ENCODE data around the gene RUSC1. TPM values are rescaled to one million over a fixed set of nuclear protein-coding genes. Genes with fewer than 3 reads are reported as not detected.

RUSC1 gene, protein sequence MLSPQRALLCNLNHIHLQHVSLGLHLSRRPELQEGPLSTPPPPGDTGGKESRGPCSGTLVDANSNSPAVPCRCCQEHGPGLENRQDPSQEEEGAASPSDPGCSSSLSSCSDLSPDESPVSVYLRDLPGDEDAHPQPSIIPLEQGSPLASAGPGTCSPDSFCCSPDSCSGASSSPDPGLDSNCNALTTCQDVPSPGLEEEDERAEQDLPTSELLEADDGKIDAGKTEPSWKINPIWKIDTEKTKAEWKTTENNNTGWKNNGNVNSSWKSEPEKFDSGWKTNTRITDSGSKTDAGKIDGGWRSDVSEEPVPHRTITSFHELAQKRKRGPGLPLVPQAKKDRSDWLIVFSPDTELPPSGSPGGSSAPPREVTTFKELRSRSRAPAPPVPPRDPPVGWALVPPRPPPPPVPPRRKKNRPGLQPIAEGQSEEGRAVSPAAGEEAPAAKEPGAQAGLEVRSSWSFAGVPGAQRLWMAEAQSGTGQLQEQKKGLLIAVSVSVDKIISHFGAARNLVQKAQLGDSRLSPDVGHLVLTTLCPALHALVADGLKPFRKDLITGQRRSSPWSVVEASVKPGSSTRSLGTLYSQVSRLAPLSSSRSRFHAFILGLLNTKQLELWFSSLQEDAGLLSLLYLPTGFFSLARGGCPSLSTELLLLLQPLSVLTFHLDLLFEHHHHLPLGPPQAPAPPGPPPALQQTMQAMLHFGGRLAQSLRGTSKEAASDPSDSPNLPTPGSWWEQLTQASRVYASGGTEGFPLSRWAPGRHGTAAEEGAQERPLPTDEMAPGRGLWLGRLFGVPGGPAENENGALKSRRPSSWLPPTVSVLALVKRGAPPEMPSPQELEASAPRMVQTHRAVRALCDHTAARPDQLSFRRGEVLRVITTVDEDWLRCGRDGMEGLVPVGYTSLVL
- 10 to 100 TPM; 58.9 to 79.4 (median 60.6) TPM for total RNA-seq
- long read RNA-seq, donor 1, transcript RUSC1-202 (9 exons, 2,503 nt): minor isoform, 6 of 92 reads
- long read RNA-seq, donor 1, transcript RUSC1-203 (9 exons, 1,968 nt): minor isoform, 11 of 92 reads
- long read RNA-seq, donor 1, transcript RUSC1-214 (8 exons, 1,700 nt): major isoform, 17 of 92 reads
- long read RNA-seq, donor 1, transcript RUSC1-201 (8 exons, 2,163 nt): minor isoform, 6 of 92 reads
- long read RNA-seq, donor 1, partial matches to known transcripts: 25 of 92 reads
- long read RNA-seq, donor 1, other reads (novel, unspliced or antisense): 23 of 92 reads
- long read RNA-seq, donor 2, transcript RUSC1-203 (9 exons, 1,968 nt): major isoform, 10 of 48 reads
- long read RNA-seq, donor 2, transcript RUSC1-214 (8 exons, 1,700 nt): minor isoform, 6 of 48 reads
- long read RNA-seq, donor 2, transcript RUSC1-202 (9 exons, 2,503 nt): minor isoform, 6 of 48 reads
- long read RNA-seq, donor 2, transcript RUSC1-201 (8 exons, 2,163 nt): minor isoform, 5 of 48 reads
- long read RNA-seq, donor 2, partial matches to known transcripts: 5 of 48 reads
- long read RNA-seq, donor 2, other reads (novel, unspliced or antisense): 13 of 48 reads

DNA sequence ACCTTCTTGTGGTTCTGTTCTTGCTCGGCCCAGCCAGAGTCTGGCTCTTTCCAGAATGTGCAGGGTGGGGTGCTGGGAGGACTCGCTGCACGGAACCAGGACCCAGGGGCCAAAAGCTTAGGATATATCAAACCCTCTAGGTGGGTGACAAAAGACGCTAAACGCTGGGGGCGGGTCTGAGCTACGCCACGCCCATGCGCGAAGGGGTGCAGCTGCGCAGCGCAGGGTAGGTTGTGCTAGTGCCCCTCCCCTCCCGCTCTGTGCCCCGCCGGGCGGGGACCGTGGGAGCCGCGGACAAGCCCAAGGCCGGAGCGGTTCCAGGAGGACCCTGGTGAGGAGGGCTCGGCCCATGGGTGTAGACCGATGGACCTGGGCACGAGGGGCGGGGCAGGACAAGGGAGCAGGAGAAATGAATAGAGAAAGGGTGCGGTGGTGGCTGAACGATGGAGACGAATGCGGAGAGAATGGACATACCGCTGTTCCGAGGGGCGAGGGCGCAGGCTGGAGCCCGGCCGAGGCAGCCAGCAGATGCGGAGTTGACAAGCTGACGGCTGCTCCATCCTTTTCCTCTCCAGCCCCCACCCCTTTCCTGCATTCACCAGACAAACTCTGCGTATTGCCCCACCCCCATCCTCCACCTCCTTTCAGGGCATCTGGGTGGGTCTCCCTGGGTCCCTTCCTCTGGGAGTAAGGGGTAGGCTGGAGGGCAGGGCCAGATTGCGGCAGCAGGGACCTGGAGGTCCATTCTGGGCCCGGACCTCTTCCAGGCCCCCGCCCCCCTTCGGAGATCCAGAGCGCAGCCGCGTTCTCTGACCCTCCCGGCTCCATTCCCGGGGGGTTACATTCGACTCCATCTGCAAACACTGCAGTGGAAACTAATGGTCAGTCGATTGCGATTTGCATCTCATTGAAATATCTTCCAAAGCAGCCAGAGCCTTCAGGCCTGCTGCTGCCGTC lies at the start of gene RUSC1:
RUSC1 (plus strand) TSS at position 234 of the 957 bp plus-strand sequence. CDS start 880 bp downstream, outside the sequence.
- DNase-seq: peak; percentile 90 to 92 (median 90)
- intact Hi-C loops (cut with DNase I, micrococcal nuclease): loop anchor here (10.0 kb wide), 2 partner anchors 46 to 66 kb away; partner anchors contain the start of genes CLK2 (in 1 of the 2), ENTREP3 (in 1 of the 2) and HCN3 (in 1 of the 2)
- Histone ChIP-seq H3K9me3 (no peaks in the 10 kb centered on the region), H3K36me3 (ENCODE audit: low read depth) (no peaks in the 10 kb centered on the region), H3K4me3 (no peak within 1 kb of the TSS), H3K4me1 (ENCODE audit: low read depth) (peaks cover 41% of the 10 kb centered on the region)
- TF ChIP-seq, protein P1, sequence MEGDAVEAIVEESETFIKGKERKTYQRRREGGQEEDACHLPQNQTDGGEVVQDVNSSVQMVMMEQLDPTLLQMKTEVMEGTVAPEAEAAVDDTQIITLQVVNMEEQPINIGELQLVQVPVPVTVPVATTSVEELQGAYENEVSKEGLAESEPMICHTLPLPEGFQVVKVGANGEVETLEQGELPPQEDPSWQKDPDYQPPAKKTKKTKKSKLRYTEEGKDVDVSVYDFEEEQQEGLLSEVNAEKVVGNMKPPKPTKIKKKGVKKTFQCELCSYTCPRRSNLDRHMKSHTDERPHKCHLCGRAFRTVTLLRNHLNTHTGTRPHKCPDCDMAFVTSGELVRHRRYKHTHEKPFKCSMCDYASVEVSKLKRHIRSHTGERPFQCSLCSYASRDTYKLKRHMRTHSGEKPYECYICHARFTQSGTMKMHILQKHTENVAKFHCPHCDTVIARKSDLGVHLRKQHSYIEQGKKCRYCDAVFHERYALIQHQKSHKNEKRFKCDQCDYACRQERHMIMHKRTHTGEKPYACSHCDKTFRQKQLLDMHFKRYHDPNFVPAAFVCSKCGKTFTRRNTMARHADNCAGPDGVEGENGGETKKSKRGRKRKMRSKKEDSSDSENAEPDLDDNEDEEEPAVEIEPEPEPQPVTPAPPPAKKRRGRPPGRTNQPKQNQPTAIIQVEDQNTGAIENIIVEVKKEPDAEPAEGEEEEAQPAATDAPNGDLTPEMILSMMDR (IDR thresholded peaks at IDR 0.05): no peak
- peak; percentile 24 for ATAC-seq

DNA sequence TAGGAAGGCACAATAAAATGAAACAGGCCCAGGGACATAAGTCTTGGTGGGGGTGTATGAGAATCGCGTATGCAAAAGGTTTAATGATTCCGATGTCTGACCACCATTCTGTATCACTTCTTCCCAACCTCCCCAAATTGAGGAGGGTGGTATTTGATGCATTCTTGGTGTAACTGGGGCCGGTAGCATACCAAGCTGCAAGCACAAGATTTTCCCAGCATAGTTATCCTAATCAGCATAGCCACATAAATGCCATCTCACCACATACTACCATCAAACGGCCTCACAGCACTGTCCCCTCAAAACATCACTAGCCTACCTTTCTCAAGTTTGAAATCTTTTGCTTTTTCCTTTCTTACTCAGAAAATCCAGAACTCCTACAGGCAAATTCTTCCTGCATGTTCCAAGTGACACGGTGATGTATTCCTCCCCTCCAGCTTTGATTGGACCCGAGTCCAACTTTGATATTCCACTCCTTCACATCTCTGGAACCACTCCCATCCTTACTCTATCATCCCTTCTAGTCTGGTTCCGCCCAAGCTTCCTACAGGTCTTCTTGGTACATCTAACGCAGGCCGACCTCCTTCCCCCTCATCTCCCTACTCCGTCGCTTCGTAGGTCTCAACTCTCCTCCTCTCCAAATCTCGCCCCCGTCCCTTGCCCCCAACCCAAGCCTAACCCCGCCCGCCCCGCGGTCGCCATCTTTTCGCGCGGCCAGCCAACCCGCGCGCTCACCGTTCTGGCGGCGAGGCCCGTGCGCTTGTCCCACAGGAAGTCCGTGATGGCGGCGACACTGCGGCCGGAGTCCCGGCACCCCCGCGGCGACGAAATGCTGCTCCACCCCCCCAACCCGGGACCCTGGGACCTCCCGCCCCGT lies 48.0 kb upstream of the RUSC1 start:
- intact Hi-C loops (cut with DNase I, micrococcal nuclease): loop anchor here in 1 of 2 donors (10.0 kb wide), 1 partner anchor 52 kb away; the partner anchor contains the start of gene RUSC1
- Histone ChIP-seq H3K36me3 (ENCODE audit: low read depth) (peaks cover 13% of the 10 kb centered on the region), H3K4me1 (ENCODE audit: low read depth) (peaks cover 15% of the 10 kb centered on the region), H3K9me3 (no peaks in the 10 kb centered on the region), H3K4me3 (peak overlapping the region; percentile 74)
- DNase-seq: no peak
- TF ChIP-seq, protein P1 (IDR thresholded peaks at IDR 0.05): no peak
- peak; percentile 47 for ATAC-seq

DNA sequence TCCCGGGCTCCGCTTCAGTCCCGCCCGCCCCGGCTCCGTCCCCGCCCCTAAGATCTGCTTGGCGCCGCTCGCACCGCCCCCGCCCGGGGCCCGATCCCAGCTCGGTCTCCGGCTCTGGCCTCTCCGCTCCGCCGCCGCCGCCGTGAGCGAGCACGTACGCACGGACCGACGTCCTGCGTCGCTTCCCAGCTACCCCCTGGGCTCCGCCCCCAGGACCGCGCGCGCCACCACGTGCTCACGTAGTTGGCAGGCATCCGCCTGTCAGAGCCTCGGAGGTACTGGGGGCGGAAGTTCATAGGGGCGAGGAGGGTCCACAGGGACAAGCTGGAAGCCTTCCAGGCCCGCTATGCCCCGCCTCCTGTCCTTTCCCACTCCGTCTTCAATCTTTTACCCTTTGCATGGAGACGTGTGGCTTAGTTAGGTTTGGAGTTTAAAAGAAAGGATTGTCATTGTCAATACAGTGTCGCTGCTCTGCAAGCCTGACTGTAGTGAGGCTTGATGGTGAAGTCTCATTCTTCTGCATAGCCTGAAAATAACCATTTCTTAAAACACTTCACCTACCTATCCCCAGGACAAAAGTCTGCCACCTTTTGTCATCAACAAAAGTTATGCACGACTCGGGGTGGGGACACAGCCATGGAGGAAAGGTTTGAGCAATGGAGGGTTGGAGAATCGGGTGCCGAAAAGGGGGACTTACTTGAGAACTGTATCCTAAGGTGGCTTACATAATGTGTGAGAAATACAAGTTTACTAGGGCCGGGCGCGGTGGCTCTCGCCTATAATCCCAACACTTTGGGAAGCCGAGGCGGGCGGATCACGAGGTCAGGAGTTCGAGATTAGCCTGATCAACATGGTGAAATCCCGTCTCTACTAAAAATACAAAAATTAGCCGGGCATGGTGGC lies 47.1 kb upstream of the RUSC1 start, which contains the start of gene CLK2:
CLK2 (minus strand) TSS at position 162 of the 903 bp plus-strand sequence. CDS start 2,527 bp downstream, outside the sequence.
- Histone ChIP-seq H3K9me3 (no peaks in the 10 kb centered on the region), H3K4me1 (ENCODE audit: low read depth) (peaks cover 16% of the 10 kb centered on the region), H3K4me3 (peak within 1 kb of the TSS; percentile 74), H3K36me3 (ENCODE audit: low read depth) (peaks cover 9% of the 10 kb centered on the region)
- intact Hi-C loops (cut with DNase I, micrococcal nuclease): loop anchor here in 1 of 2 donors (10.0 kb wide), 1 partner anchor 51 kb away; the partner anchor contains the start of gene RUSC1
- peak; percentile 89 for ATAC-seq
- TF ChIP-seq, protein P1 (IDR thresholded peaks at IDR 0.05): no peak
- DNase-seq: peak; percentile 95 to 98 (median 98)

Data from mucosa of descending colon (tissue), 3 donors.